Testis (tissue), 2 donors: ENCODE data around the gene IFNA7.

Experiments
- CTCF ChIP-seq, 3 experiments: fragments of 450-650 bp in 2 of 3; fragments of 200-600 bp in 1 of 3; sonication (generic) in 1 of 3; IDR thresholded peaks; one replicate each; pipeline ENCODE4 v1.5.1; 2016 to 2019; ENCODE audit warnings: antibody characterized with exemption in 3 of 3, mild to moderate bottlenecking in 2 of 3, moderate library complexity in 1 of 3
- POLR2A ChIP-seq: fragments of 450-650 bp; IDR thresholded peaks from one replicate; pipeline ENCODE4 v1.6.1; 2017; ENCODE audit warnings: antibody characterized with exemption, mild to moderate bottlenecking, moderate library complexity

- no peak for TF ChIP-seq POLR2A
- TF ChIP-seq CTCF (IDR thresholded peaks at IDR 0.05), result no peak
These were observed 36.5 kb downstream of the IFNA7 start for GRCh38 chr9:21165516-21165915.
